ENCODE data around the gene RASA3. TPM values are rescaled to one million over a fixed set of nuclear protein-coding genes. Genes with fewer than 3 reads are reported as not detected.

The RASA3 gene
- total RNA-seq, 1 donor, result 36.1 TPM

DNA sequence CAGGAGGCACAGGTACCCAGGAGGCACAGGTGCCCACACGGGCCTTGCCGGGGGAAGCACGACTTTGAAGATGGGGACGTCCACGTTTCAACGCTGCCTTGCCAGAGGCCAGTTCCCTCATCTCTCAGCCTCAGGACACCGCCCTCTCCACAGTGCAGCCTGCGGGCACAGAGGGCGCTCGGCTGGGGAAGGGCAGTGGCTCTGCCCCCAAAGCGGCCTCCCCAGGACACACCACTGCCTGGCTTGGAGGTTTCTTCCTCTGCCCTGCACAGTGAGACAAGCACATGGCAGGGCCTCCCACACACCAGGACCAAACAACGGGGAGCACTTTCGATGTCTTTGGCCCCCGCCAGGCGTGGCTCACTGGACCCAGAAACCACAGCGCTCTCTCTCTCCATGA is 73.0 kb downstream of the RASA3 start:
- TF ChIP-seq, protein P1, sequence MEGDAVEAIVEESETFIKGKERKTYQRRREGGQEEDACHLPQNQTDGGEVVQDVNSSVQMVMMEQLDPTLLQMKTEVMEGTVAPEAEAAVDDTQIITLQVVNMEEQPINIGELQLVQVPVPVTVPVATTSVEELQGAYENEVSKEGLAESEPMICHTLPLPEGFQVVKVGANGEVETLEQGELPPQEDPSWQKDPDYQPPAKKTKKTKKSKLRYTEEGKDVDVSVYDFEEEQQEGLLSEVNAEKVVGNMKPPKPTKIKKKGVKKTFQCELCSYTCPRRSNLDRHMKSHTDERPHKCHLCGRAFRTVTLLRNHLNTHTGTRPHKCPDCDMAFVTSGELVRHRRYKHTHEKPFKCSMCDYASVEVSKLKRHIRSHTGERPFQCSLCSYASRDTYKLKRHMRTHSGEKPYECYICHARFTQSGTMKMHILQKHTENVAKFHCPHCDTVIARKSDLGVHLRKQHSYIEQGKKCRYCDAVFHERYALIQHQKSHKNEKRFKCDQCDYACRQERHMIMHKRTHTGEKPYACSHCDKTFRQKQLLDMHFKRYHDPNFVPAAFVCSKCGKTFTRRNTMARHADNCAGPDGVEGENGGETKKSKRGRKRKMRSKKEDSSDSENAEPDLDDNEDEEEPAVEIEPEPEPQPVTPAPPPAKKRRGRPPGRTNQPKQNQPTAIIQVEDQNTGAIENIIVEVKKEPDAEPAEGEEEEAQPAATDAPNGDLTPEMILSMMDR (IDR thresholded peaks at IDR 0.05; ENCODE audit: insufficient read depth, low read length), result no peak
- no peak for DNase-seq (ENCODE audit: low read depth)
- no peak overlapping the region for H3K4me3 ChIP-seq (ENCODE audit: low read depth, low read length)

DNA sequence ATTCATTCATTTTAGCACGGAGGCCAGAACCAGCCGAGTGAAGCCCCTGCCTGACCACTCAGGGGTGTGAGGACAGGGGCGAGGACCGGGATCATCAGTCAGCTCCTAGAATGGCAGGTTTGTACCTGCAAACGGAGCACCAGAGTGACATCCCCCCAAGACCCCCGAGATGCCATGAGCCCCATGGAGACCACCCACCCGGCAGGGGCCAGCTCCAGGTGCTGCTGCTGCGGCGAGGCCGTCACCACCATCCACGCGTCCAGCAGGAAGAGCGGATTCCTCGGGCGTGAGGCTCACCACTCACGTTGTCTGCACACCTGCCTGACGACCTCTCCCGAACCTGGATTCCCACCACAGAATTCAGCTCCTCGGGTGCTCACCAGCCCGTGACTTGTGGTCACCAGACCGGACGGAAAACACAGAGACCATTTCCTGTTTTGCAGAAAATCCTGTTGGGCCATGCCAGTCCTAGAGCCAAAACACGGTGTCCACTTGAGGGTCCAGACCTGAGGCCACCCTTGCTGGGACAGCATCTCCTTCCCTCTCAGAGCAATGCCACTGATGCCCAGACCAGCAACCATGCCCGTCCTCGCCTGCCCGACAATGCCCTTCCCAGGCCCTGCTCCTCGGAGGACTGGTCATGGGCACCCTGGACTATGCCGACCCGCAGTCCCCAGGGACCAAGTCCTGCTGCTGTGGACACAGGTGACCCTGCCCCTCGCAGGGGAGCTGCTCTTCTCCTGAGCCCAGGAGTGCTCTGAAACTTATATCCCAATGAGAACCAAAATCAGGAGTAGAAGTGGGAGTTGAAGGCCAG is 74.2 kb downstream of the RASA3 start:
- TF ChIP-seq, protein P1 (IDR thresholded peaks at IDR 0.05; ENCODE audit: insufficient read depth, low read length), result no peak
- H3K4me3 ChIP-seq (ENCODE audit: low read depth, low read length), result no peak overlapping the region
- no peak for DNase-seq (ENCODE audit: low read depth)

DNA sequence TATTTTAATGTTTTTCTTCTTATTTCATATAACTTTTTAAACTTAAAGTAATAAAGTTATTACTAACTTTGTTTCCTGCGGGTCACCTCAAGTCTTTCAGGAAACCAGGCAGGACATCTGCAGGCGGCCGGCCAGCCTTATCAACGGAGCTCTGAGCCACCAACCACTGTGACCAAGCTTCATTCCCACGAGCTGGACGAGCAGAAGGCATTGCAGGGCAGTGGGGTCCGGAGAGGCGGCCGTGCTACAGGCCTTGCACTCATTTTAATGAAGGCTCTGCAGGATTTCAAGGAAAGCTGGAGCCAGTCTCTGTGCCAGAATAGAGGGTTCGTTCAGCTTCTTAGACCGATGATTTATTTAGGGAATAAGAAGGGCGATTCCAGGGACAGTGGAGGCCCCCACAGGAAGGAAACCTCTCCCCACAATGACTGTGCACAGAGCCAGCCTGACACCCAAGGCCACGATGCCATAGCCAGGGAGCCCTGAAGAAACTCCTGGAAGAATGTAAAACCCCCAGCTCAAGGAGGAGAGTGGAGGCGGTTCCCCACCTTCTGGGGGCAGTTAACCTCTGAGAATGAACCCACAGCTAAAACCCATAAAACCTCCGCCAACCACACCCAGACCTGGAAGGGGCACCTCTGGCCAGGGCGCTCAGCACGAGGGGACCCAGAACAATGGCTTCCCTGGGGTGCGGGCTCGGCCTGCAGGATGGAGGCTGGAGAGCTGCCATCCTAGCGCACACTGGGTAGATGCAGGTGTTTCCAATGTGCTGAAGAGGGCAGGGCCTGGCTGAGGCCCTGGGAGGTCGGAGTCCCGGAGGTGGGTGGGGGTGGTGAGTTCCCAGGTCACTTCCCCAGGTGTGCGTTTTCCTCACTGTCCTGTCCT is 75.0 kb downstream of the RASA3 start:
- DNase-seq (ENCODE audit: low read depth), result no peak
- TF ChIP-seq, protein P1 (IDR thresholded peaks at IDR 0.05; ENCODE audit: insufficient read depth, low read length), result no peak
- no peak overlapping the region for H3K4me3 ChIP-seq (ENCODE audit: low read depth, low read length)

DNA sequence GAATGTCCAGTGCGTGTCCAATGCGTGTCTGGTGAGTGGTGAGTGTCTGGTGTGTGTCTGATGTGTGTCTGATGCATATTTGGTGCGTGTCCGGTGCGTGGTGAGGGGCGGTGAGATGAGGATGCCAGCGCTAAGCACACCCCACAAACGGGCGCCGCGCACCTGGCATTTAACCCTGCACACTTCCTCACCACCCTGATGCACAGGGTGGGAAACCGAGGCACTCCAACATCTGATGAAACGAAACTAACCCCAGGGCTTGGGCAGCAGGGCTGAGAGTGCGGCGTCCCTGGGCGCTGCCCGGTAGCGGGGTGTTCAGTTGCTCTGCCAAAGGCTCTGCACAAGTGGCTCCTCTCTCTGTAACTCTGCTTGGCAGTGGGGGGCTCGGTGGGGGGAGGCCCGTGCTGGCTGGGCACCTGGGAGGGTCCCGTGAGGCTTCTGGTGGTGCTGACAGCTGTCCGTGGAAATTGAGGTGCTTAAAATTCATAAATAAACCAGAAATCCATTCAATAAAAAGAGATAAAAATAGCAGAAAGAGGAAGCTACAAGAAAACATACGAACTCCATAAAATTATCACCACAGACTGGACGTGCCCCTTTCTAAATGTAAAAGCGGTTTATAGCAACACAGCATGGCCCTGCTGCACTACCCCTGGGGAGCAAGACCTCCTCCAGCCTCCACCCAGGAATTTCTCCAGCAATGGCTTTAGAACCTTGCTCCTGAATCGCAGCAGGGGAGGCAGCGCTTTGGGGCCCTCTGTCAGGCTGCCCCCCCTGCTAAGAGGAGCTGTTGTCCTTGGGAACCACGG is 76.0 kb downstream of the RASA3 start:
- DNase-seq (ENCODE audit: low read depth), result no peak
- TF ChIP-seq, protein P1 (IDR thresholded peaks at IDR 0.05; ENCODE audit: insufficient read depth, low read length), result no peak
- no peak overlapping the region for H3K4me3 ChIP-seq (ENCODE audit: low read depth, low read length)

DNA sequence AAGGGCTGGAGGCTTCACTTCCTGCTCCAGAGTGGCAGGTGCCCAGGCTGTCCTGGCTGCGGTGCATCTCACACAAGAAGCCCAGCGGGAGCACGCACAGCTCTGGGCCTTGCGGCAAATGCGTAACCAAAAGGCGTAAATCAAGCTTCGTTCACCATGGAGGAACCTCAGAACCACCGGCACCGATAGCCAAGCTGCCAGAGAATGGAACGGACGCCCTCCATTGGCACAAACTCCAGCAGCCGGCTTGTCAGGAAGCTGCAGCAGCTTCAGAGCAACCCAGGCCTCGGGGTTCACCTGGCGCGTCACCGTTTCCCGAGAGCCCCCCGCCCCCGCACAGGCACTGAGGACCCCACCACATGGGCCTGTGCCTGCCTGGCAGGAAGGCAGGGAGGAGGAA is 76.7 kb downstream of the RASA3 start:
- no peak overlapping the region for H3K4me3 ChIP-seq (ENCODE audit: low read depth, low read length)
- DNase-seq (ENCODE audit: low read depth), result no peak
- TF ChIP-seq, protein P1 (IDR thresholded peaks at IDR 0.05; ENCODE audit: insufficient read depth, low read length), result no peak

DNA sequence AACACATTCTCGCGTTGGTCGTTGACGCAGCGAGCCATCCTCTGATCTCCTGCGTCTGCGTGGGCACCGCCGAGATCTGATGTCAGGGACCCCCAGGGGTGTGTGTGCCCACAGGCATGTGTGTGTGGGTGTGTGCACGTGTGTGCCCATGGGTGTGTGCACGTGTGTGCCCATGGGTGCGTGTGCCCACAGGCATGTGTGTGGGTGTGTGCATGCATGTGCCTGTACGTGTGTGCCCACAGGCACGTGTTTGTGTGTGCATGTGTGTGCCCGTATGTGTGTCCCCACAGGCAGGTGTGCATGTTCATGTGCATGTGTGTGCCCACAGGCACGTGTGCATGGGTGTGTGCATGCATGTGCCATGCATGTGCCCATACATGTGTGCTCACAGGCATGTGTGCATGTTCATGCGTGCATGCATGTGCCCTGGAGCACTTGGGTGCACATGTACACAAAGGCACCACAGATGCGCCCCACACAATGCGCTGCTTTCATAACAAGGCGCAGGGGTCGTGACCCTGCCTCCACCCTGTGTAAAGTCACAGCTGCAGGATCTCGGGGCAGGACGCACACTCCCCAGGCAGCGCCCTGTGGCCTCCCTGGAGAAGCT is 77.5 kb downstream of the RASA3 start:
- DNase-seq (ENCODE audit: low read depth), result no peak
- no peak overlapping the region for H3K4me3 ChIP-seq (ENCODE audit: low read depth, low read length)
- TF ChIP-seq, protein P1 (IDR thresholded peaks at IDR 0.05; ENCODE audit: insufficient read depth, low read length), result no peak

Measured in fibroblast of the aortic adventitia (primary cell).